H1 (cell line): ENCODE data around the gene HIC1. TPM values are rescaled to one million over a fixed set of nuclear protein-coding genes. Genes with fewer than 3 reads are reported as not detected.

Experiments
- CTCF ChIA-PET: fragments of 300-600 bp; sonication (Branson Sonifier 250); formaldehyde crosslinking; loops from one replicate; lab custom pipeline; 2021; ENCODE audit not compliant: partially characterized antibody; lab: Charles Lee
- POLR2A ChIA-PET: fragments of 300-600 bp; sonication (Branson Sonifier 250); formaldehyde crosslinking; loops from one replicate; lab custom pipeline; 2021; ENCODE audit warnings: inconsistent platforms; ENCODE audit not compliant: partially characterized antibody; lab: Charles Lee
- DNase-seq, 2 experiments: peaks; one replicate each; pipeline versions ENCODE4 v3.0.0 to v3.0.0-alpha.2; 2010 to 2022; ENCODE audit warnings: low spot score in 2 of 2, low read depth in 1 of 2, mixed read lengths in 1 of 2
- FAIRE-seq: peaks from 2 replicates; lab custom pipeline; 2011; peaks lifted over from hg19 to GRCh38; lab: Jason Lieb, UNC
- H2AFZ ChIP-seq: 2 replicates; pipeline ENCODE4 v1.8.1; 2012; ENCODE audit warnings: low read length, inconsistent platforms
- H2AK5ac ChIP-seq: 2 replicates; pipeline ENCODE4 v1.6.1; 2013; ENCODE audit warnings: low read depth, low read length
- H2BK120ac ChIP-seq: replicated peaks from 2 replicates; pipeline ENCODE3; 2013; ENCODE audit warnings: low read depth, low read length, inconsistent platforms
- H2BK12ac ChIP-seq: 2 replicates; pipeline ENCODE4 v1.6.1; 2013; ENCODE audit warnings: low read depth, low read length
- H2BK15ac ChIP-seq: 2 replicates; pipeline ENCODE4 v1.6.1; 2013; ENCODE audit warnings: low read length
- H2BK20ac ChIP-seq: 2 replicates; pipeline ENCODE4 v1.6.1; 2013; ENCODE audit warnings: low read length
- H2BK5ac ChIP-seq: 2 replicates; pipeline ENCODE4 v1.6.1; 2013; ENCODE audit warnings: low read depth, low read length
- H3K14ac ChIP-seq: 2 replicates; pipeline ENCODE4 v1.6.1; 2013; ENCODE audit warnings: inconsistent platforms; ENCODE audit not compliant: insufficient read length
- H3K18ac ChIP-seq: 2 replicates; pipeline ENCODE4 v1.6.1; 2013; ENCODE audit warnings: low read length; ENCODE audit errors: extremely low read depth
- H3K23ac ChIP-seq: 2 replicates; pipeline ENCODE4 v1.6.1; 2013; ENCODE audit warnings: inconsistent platforms; ENCODE audit not compliant: insufficient read length
- H3K23me2 ChIP-seq: 2 replicates; pipeline ENCODE4 v1.6.1; 2013; ENCODE audit warnings: low read depth, low read length
- H3K27ac ChIP-seq: 2 replicates; pipeline ENCODE4 v1.6.1; 2011; ENCODE audit warnings: low read depth, low read length, inconsistent platforms
- H3K27me3 ChIP-seq, 4 experiments: replicated peaks in 1 of 4; 1 replicate in 1 of 4; 2 replicates in 3 of 4; pipeline versions ENCODE4 v1.6.1 to v1.8.1; 2011 to 2013; ENCODE audit warnings: low read length in 3 of 4, mild to moderate bottlenecking in 3 of 4, inconsistent platforms in 2 of 4, mixed read lengths in 2 of 4, moderate library complexity in 1 of 4; ENCODE audit not compliant: control insufficient read depth in 3 of 4, insufficient read depth in 3 of 4; ENCODE audit errors: extremely low read depth in 1 of 4
- H3K36me3 ChIP-seq, 4 experiments: 2 replicates each; pipeline versions ENCODE4 v1.6.1 to v1.8.1; 2011 to 2013; ENCODE audit warnings: mild to moderate bottlenecking in 4 of 4, low read length in 3 of 4, moderate library complexity in 2 of 4, control low read depth in 1 of 4, inconsistent platforms in 1 of 4; ENCODE audit not compliant: insufficient read depth in 4 of 4, control insufficient read depth in 2 of 4
- H3K4ac ChIP-seq: replicated peaks from 2 replicates; pipeline ENCODE3; 2013; ENCODE audit warnings: low read length, low read depth, mixed read lengths, inconsistent platforms; ENCODE audit not compliant: insufficient read length
- H3K4me1 ChIP-seq, 4 experiments: replicated peaks in 1 of 4; 1 replicate in 1 of 4; 2 replicates in 3 of 4; pipeline versions ENCODE4 v1.6.1 to v1.8.1; 2011 to 2013; ENCODE audit warnings: low read length in 3 of 4, inconsistent platforms in 2 of 4, mixed read lengths in 1 of 4; ENCODE audit not compliant: insufficient read depth in 4 of 4, control insufficient read depth in 3 of 4
- H3K4me2 ChIP-seq, 2 experiments: 2 replicates each; pipeline versions ENCODE4 v1.6.1 to v1.8.1; 2011 to 2013; ENCODE audit warnings: low read depth in 2 of 2, low read length in 2 of 2, control low read depth in 1 of 2, inconsistent platforms in 1 of 2, mild to moderate bottlenecking in 1 of 2; ENCODE audit not compliant: insufficient read depth in 1 of 2
- H3K4me3 ChIP-seq, 4 experiments: fragments of 200-600, 300-600 bp in 1 of 4; sonication (generic), shearing (Covaris generic), sonication (Bioruptor Twin) in 1 of 4; 2 replicates each; pipeline versions ENCODE4 v1.5.1 to v1.8.1; 2011 to 2016; ENCODE audit warnings: low read length in 4 of 4, low read depth in 3 of 4, control low read depth in 2 of 4, inconsistent platforms in 2 of 4, mild to moderate bottlenecking in 2 of 4, mixed read lengths in 1 of 4, moderate library complexity in 1 of 4; ENCODE audit not compliant: insufficient read depth in 2 of 4; ENCODE audit errors: extremely low read depth in 1 of 4
- H3K56ac ChIP-seq: replicated peaks from 2 replicates; pipeline ENCODE3; 2013; ENCODE audit warnings: low read depth, mild to moderate bottlenecking, mixed read lengths, low read length, inconsistent platforms; ENCODE audit not compliant: insufficient read length
- H3K79me1 ChIP-seq: 2 replicates; pipeline ENCODE4 v1.6.1; 2013; ENCODE audit warnings: low read depth, low read length, control low read depth
- H3K79me2 ChIP-seq, 2 experiments: 2 replicates each; pipeline versions ENCODE4 v1.6.1 to v1.8.1; 2012 to 2013; ENCODE audit warnings: low read length in 2 of 2, mild to moderate bottlenecking in 2 of 2, inconsistent platforms in 1 of 2; ENCODE audit not compliant: insufficient read depth in 2 of 2, control insufficient read depth in 1 of 2
- H3K9ac ChIP-seq, 4 experiments: replicated peaks in 1 of 4; 1 replicate in 1 of 4; 2 replicates in 3 of 4; pipeline versions ENCODE4 v1.6.1 to v1.8.1; 2011 to 2013; ENCODE audit warnings: low read depth in 3 of 4, low read length in 3 of 4, control low read depth in 2 of 4, mild to moderate bottlenecking in 2 of 4, moderate library complexity in 2 of 4, inconsistent platforms in 1 of 4; ENCODE audit errors: extremely low read depth in 1 of 4
- H3K9me3 ChIP-seq, 2 experiments: 2 replicates each; pipeline versions ENCODE4 v1.6.1 to v1.8.1; 2012 to 2013; ENCODE audit warnings: mild to moderate bottlenecking in 2 of 2, moderate library complexity in 2 of 2, control low read depth in 1 of 2, inconsistent platforms in 1 of 2, low read depth in 1 of 2, low read length in 1 of 2, mixed read lengths in 1 of 2; ENCODE audit not compliant: insufficient read depth in 2 of 2
- H4K20me1 ChIP-seq, 2 experiments: replicated peaks in 1 of 2; 2 replicates each; pipeline versions ENCODE3 to v1.8.1; 2011 to 2013; ENCODE audit warnings: inconsistent platforms in 2 of 2, low read length in 2 of 2, mild to moderate bottlenecking in 1 of 2; ENCODE audit not compliant: insufficient read depth in 2 of 2, control insufficient read depth in 1 of 2
- H4K5ac ChIP-seq: 2 replicates; pipeline ENCODE4 v1.6.1; 2013; ENCODE audit warnings: low read length, low read depth, mixed read lengths, inconsistent platforms; ENCODE audit not compliant: insufficient read length
- H4K8ac ChIP-seq: 2 replicates; pipeline ENCODE4 v1.8.0; 2013; ENCODE audit warnings: mild to moderate bottlenecking, moderate library complexity, low read length, inconsistent platforms; ENCODE audit not compliant: insufficient read depth; ENCODE audit errors: extremely low read depth
- H4K91ac ChIP-seq: replicated peaks from 2 replicates; pipeline ENCODE3; 2013; ENCODE audit warnings: low read length, mixed read lengths, inconsistent platforms; ENCODE audit not compliant: insufficient read length
- ASH2L ChIP-seq: fragments of 200-600, 300-600 bp; sonication (generic); IDR thresholded peaks from one replicate; pipeline ENCODE4 v1.7.1; 2017; ENCODE audit warnings: low read length
- ATF2 ChIP-seq: IDR thresholded peaks from 2 replicates; pipeline ENCODE4 v1.6.1; 2012; ENCODE audit warnings: low read length, inconsistent platforms
- CBX8 ChIP-seq: fragments of 300-800, 300-1000 bp; sonication (generic); IDR thresholded peaks from 2 replicates; pipeline ENCODE4 v1.7.1; 2016; ENCODE audit warnings: low read depth, low read length, borderline replicate concordance
- CHD1 ChIP-seq: IDR thresholded peaks from 2 replicates; pipeline ENCODE4 v1.6.1; 2012; ENCODE audit warnings: low read depth, low read length, improper control_type of control experiment
- CTBP2 ChIP-seq: IDR thresholded peaks from 2 replicates; pipeline ENCODE4 v1.7.0; 2011; ENCODE audit warnings: borderline replicate concordance, mild to moderate bottlenecking, moderate library complexity, mixed read lengths, low read length; ENCODE audit not compliant: insufficient read depth, insufficient read length
- FOSL1 ChIP-seq: IDR thresholded peaks from 2 replicates; pipeline ENCODE4 v1.6.1; 2011; ENCODE audit warnings: mild to moderate bottlenecking, low read depth, low read length, moderate library complexity; ENCODE audit not compliant: insufficient read depth
- KDM4A ChIP-seq: IDR thresholded peaks from one replicate; pipeline ENCODE4 v1.7.1; 2012; ENCODE audit warnings: low read depth, mild to moderate bottlenecking, moderate library complexity, low read length, inconsistent platforms; ENCODE audit not compliant: severe bottlenecking
- MAX ChIP-seq: IDR thresholded peaks from 2 replicates; pipeline ENCODE4 v1.6.1; 2012; ENCODE audit warnings: inconsistent platforms
- RAD21 ChIP-seq, 2 experiments: IDR thresholded peaks in 1 of 2; conservative IDR thresholded peaks in 1 of 2; 2 replicates each; pipeline ENCODE4 v1.6.1; 2011; ENCODE audit warnings: low read depth in 2 of 2, low read length in 2 of 2, improper control_type of control experiment in 1 of 2, inconsistent platforms in 1 of 2, mild to moderate bottlenecking in 1 of 2, moderate library complexity in 1 of 2
- RFX5 ChIP-seq: IDR thresholded peaks from 2 replicates; pipeline ENCODE4 v1.6.1; 2011; ENCODE audit warnings: low read depth, low read length, improper control_type of control experiment, borderline replicate concordance
- SP1 ChIP-seq: IDR thresholded peaks from 2 replicates; pipeline ENCODE4 v1.6.1; 2011; ENCODE audit warnings: low read depth, low read length
- WGBS, 2 experiments: shearing (Covaris generic) in 1 of 2; methylation state at CpG; one replicate each; pipeline versions ENCODE4 v1.1.6 to v1.1.7; 2013 to 2015; ENCODE audit warnings: low lambda C conversion rate in 2 of 2, mixed read lengths in 2 of 2, inconsistent platforms in 1 of 2, low coverage in 1 of 2, missing lambda C conversion rate in 1 of 2; ENCODE audit not compliant: insufficient replicate concordance in 2 of 2, insufficient coverage in 1 of 2, insufficient read length in 1 of 2; ENCODE audit errors: extremely low coverage in 1 of 2, missing lambda C conversion rate in 1 of 2; 5-methylcytosine and 5-hydroxymethylcytosine counted together
- polyA plus RNA-seq, 7 experiments: library from polyadenylated mRNA; depleted of rRNA in 3 of 7; stranded (reverse) in 5 of 7; unstranded in 2 of 7; fragments of >200 nt in 5 of 7; fragments of 200-250 nt in 2 of 7; gene quantifications; 1 replicate in 5 of 7; 2 replicates in 1 of 7; 4 replicates in 1 of 7; pipeline versions ENCODE4 v1.2.1 to v1.2.3, GENCODE V29; 2011 to 2013; ENCODE audit warnings: missing spikeins in 2 of 7, mixed read lengths in 2 of 7
- total RNA-seq: library from RNA; stranded (reverse); fragmentation: NEBNext Ultra II Directional; extraction: Animal tissue kit (Norgen Biotek cat#: 25700); gene quantifications from 2 replicates; pipeline ENCODE4 v1.2.1, GENCODE V29; 2021

HIC1 gene
- total and polyA plus RNA-seq, 2 of the 8 experiments (the other 6 are each of a cell fraction or from before 2014, with no cell fraction given), result 0.06 to 0.09 TPM

- Histone ChIP-seq H2BK5ac (no peak overlapping the region), H3K4me2 (no peak overlapping the region), H2AK5ac (no peak overlapping the region), H2BK12ac (no peak overlapping the region), H3K56ac (no peak overlapping the region), H3K36me3 (peaks cover 0 to 4% (median 0%) of the 10 kb centered on the region in 4 experiments; a peak in 1 of 8 replicates), H3K4ac (no peak overlapping the region), H3K18ac (no peak overlapping the region), H3K79me2 (no peaks in the 10 kb centered on the region), H3K4me3 (no peak overlapping the region), H3K27ac (no peak overlapping the region), H2BK15ac (no peak overlapping the region), H2BK20ac (no peak overlapping the region), H4K20me1 (peaks cover 6 to 10% of the 10 kb centered on the region in 2 experiments), H3K23ac (no peak overlapping the region), H3K79me1 (no peaks in the 10 kb centered on the region), H3K27me3 (peaks cover 0 to 3% (median 1%) of the 10 kb centered on the region in 4 experiments; a peak in 2 of 7 replicates), H4K91ac (no peak overlapping the region), H4K5ac (no peak overlapping the region), H3K4me1 (peaks cover 0 to 18% (median 11%) of the 10 kb centered on the region in 4 experiments; a peak in 6 of 7 replicates), H3K14ac (no peak overlapping the region), H2AFZ (no peak overlapping the region), H3K23me2 (no peaks in the 10 kb centered on the region), H4K8ac (no peak overlapping the region; the same call in 1 of the 2 replicates), H3K9me3 (no peaks in the 10 kb centered on the region), H2BK120ac (no peak overlapping the region), H3K9ac (no peak overlapping the region)
- CTCF ChIA-PET, result interaction anchor here (0.6 to 7.6 kb wide), 15 partner anchors 9 to 1316 kb away, joined by 3 to 58 read pairs (median 8); partner anchors contain the start of gene HIC1
- DNase-seq, result no peak
- 93% methylated on average over 10 of the region's 10 CpGs; no CpG with 5 or more reads in 1 of the 2 experiments for WGBS, 2 experiments
- FAIRE-seq, result no peak
- POLR2A ChIA-PET, result interaction anchor here (1.2 kb wide), 1 partner anchor 13 kb away, joined by 4 read pairs; no protein-coding TSS in a partner anchor
- no peak for TF ChIP-seq ATF2
- TF ChIP-seq CBX8, result no peak
- TF ChIP-seq MAX, result no peak
- TF ChIP-seq RAD21 (IDR thresholded peaks at IDR 0.05 in 1 of 2, conservative IDR thresholded peaks at IDR 0.05 in 1 of 2; ENCODE audit: low read depth in 2 of 2, low read length in 2 of 2), result no peak
- TF ChIP-seq CTBP2, result no peak
- TF ChIP-seq FOSL1, result no peak
- TF ChIP-seq SP1, result no peak
- no peak for TF ChIP-seq ASH2L
- TF ChIP-seq KDM4A, result no peak
- no peak for TF ChIP-seq RFX5
- no peak for TF ChIP-seq CHD1
Measured at GRCh38 chr17:2065949-2066400, 11.1 kb downstream of the HIC1 start.
